GM18498 (cell line): ENCODE measurements around the gene CD1C.
A peak's percentile ranks its signal among the peaks of the same experiment; 100 is the strongest.
"Not testable (repeated sequence)": the region's sequence is repeated elsewhere in the genome, so short reads cannot be mapped to it uniquely, and the experiment has no call there.

ENCODE experiments used
- ATAC-seq: cut with Tn5 transposase; IDR thresholded peaks from one replicate; pipeline ENCODE4 v1.9.1; 2021; ENCODE audit warnings: mild to moderate bottlenecking, moderate library complexity; ENCODE audit not compliant: unreplicated experiment

Gene CD1C

DNA sequence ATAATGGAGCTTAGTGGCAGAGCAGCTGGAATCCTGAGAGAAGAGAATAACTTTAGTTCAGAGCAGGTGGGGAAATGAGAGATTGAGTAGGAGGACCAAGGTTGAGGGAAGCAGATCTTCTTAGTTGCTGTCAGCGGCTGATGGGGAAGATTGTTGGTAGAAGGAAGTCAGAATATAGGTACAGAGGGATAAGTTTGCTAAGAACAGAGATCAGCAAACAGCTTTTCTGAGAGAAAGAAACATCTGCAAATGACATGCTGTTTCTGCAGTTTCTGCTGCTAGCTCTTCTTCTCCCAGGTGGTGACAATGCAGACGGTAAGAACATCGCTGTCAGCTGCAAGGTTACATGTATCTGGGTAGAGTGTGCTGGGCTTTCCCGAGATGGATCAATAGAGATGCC is at the start of gene CD1C:
Gene CD1C (plus strand): TSS at position 113 of the 400 bp plus-strand sequence. CDS start 142 bp downstream, at position 255.
- no peak for ATAC-seq

DNA sequence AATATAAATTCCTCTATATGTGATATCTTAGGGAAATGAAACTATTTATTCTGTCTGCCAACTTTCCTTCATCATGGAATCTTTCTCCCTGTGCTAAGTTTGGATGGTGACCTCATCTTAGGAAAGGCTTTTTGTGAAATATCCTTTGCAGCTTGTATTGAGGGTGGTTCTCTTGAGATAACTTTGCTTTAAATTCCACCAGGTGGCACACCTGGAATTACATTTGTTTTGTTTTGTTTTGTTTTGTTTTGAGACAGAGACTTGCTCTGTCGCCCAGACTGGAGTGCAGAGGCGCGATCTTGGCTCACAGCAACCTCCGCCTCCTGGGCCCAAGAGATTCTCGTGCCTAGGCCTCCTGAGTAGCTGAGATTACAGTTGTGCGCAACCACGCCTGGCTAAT is 43.1 kb upstream of the CD1C start:
- no peak for ATAC-seq

DNA sequence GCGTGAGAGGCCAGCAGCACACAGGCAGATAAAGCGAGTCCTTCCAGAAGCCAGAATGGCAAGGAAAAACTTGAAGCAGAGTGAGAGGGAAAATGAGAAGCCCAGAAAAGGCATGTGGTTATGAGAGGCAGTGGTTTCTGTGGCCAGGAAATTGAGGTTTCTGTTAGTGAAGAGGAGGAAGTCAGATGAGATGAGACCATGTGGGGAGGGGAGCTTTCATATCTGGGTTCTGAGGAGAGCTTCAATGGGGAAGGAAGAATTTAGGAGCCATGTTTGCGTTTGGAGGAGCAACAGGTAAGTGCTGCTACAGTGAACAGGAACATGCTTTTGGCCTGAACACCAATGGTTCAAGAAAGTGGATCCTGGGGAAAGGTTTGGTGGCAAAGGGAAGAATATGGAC is 41.6 kb upstream of the CD1C start:
- ATAC-seq = peak; percentile 75

DNA sequence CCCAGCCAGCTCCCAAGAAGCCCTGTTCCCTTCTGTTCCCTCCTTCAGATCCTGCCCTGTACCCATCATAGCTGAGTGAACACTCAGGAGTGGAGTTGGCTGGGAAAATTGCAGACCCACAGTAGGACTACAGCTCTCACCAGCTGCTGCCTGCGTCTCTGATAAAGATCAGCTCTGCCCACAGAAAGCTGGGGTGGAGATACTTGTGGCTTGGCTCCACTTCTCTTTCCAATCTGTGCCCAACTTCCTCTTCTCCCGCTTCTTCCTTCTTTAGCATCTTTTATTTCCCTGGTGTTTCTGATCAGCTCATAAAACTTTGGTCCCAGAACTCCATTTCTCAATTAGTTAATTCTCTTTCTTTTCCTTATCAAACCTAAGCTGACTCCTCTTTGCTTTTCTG is 41.0 kb upstream of the CD1C start:
- no peak for ATAC-seq

DNA sequence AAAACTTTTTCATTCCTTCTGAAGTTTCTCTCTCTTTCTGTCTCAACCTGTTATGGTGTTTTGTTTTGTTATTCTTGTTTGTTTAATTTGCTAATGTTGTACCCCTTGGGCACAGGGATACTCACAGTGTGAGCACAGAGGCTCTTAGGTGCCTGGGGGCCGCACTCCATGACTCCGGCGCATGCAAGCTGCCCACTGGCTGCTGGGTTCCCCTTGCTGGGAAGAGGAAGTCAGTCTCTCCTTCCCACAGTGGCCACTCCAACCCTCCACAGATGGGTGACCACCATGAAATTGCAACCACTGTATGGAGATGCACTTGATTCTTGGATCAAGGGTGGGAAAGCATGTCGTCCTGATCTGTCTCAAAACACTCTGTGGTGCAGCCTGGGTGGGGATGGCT is 40.1 kb upstream of the CD1C start:
- ATAC-seq = no peak

DNA sequence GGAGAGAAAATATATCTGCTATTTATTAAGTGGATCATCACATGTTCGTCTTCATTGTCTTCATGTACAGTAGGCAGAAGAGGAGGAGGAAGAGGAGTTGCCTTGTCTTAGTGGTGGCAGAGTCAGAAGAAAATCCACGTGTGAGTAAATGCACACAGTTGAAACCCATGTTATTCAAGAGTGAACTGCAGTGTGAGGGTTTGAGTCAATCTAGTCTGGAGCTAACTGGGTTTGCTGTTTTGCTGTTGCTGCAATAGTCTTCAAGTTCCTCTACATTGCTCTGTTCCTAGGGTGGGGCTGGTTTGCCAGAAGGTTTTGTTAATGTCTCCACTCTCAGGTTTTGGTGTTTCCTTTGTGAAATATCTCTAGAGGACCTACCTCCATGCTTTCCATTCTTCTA is 38.6 kb upstream of the CD1C start:
- no peak for ATAC-seq

DNA sequence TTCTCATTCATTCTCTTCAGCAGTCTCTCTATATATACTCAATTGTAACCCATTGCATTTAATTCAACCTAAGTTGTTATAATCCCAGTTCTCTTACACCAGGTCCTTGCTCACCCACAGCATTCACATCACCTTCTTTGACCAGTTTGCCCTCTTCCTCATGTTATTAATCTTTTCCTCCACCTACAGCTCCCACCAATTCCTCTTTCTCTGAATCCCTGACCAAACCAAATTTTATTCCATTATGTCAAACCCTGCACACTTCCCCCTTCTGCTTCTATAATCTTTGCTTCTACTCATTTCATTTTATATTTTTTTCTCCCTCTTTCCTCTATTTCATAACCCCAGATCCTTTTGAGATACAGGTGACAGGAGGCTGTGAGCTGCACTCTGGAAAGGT is 34.1 kb upstream of the CD1C start:
- no peak for ATAC-seq

DNA sequence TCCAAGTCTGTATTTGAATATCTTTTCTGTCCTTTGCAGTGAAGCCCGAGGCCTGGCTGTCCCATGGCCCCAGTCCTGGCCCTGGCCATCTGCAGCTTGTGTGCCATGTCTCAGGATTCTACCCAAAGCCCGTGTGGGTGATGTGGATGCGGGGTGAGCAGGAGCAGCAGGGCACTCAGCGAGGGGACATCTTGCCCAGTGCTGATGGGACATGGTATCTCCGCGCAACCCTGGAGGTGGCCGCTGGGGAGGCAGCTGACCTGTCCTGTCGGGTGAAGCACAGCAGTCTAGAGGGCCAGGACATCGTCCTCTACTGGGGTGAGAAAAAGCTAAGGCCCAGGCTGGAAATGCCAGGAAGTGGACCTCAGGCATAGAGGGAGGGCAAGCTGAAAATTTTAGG is 33.0 kb upstream of the CD1C start:
- not testable (repeated sequence) for ATAC-seq

DNA sequence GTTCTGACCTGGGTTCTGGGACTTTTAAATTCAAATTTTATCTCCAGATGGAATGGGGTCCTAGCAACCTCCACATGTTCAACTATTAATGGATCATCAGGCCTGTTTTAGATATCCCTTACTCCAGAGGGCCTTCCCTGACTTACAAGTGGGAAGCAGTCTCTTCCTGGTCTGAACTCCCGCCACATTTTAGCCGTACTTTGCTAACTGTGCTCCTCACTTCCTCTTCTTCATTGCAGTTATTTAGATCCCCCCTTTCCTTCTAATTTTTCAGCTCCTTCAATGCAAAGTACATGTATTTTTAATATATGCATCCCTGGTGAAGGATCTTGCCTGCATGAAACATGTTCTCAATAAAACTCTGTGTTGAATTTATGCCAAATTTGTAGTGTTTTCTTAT is 31.8 kb upstream of the CD1C start:
- no peak for ATAC-seq

DNA sequence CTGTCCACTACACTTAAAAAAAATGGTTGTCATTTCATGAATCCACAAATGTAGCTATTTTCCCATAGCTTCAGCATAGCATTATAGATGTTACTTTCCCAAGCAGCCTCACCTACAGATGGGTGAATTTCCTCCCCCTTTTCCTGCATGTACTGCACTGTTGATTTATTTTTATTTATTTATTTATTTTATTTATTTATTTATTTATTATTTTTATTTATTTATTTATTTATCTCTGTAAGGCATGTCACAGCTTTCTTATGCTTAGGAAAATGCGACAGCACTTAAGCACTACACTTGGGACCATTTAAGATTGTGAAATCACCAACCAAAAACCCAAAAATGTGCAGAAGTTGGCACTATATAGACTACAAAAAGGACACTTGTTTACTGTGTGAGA is 30.6 kb upstream of the CD1C start:
- no peak for ATAC-seq

DNA sequence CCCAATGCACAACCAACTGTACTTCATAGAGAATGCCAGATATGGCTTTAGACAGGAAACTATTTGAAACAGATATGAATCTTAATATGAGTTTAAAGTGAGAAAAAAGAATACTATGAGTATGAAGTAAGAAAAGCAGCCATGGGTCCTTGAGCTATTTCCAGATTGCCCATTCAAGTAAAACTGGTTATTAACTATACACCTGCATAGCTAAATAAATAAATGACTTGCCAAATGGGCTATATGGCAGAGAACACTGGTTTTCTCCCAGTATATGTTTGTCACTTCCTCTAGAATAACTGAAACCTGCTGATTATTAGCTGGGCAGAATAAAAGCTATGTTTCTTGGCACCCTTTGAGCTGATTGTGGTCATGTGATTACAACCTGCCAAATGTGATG is 17.0 kb upstream of the CD1C start:
- no peak for ATAC-seq

DNA sequence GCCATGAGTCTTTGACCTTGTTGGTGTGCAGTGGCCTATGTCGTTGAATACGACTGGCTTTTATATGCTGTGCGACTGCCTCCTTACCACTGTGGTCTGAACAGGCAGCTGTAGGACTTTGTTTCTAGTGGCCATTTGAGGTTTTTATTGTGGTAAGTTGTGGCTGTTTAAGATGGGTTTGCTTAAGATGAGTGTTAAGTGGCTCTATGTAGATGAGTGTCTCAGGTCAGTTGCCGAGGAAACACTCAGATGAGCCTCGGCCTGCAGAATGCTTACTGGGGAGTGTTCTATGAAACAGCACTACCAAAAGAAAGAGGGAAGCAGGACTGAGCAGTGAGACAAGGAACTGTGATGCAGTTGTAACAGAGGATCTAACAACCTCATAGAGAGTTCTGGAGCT is 14.9 kb upstream of the CD1C start:
- peak; percentile 90 for ATAC-seq

DNA sequence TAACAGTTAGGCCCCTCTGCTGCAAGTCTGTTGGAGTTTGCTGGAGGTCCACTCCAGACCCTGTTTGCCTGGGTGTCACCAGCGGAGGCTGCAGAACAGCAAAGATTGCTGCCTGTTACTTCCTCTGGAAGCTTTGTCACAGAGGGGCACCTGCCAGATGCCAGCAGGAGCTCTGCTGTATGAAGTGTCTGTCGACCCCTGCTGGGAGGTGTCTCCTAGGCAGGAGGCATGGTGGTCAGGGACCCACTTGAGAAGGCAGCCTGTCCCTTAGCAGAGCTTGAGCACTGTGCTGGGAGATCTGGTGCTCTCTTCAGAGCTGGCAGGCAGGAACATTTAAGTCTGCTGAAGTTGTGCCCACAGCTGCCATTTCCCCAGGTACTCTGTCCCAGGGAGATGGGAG is 7.3 kb upstream of the CD1C start:
- not testable (repeated sequence) for ATAC-seq

DNA sequence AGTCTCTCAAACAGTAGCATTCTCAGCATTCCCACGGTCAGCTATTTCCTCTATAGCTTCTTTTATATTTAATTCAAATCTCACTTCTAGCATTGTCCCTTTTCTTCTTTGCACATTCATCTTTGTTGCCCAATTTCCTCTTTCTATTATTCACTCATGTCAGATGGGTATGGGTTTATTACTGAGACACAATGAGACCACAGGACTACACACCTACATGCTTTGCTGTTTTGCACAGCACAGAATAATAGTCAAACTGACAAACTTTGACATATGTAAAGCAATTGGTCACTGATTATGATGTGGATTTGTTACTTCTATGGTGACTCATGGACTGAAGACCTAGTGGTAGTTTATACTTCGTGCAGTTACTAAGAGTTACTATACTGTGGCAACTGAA is 5.8 kb upstream of the CD1C start:
- ATAC-seq = peak; percentile 51

DNA sequence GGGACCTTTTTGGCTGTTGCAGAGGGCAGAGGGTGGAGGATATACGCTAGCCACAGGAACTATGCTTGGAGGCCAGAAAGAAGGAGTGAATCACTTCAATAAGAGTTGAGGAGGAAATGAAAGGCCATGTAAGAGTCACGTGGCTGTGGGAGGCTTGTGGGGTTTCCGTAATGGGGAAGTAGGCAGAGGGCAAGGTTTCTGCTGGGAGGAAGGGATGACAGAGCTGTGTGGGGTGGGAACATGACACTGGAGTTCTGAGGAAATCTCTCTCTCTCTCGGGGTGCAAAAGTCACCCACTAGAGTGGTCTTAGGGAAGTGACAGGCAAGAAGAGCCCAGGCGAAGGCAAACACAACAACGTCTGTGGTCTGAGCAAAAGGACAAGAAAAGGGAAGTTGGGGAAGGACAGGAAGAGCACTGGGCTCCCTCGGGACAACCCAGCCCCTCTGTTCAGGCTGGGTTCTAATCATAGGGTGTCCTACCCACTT is 3.9 kb upstream of the CD1C start:
- peak; percentile 73 for ATAC-seq

DNA sequence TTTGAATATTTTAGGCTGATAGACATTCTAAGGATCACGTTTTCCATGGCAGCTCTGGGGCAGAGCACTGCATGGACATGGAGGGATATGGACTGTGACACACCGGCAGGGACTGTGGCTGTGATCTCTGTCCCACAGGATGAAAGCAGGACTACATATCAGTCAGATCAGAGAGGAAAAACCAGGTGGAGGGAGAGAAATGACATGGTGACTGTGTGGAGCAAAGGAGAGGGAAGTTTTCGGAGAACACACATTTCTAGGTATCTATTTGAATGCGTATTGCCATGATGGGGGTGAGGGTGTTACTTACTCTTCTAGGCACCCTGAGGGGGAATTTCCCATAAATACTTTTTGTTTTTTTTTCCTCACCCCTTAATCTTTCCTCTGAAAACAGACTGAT is 3.2 kb upstream of the CD1C start:
- no peak for ATAC-seq

DNA sequence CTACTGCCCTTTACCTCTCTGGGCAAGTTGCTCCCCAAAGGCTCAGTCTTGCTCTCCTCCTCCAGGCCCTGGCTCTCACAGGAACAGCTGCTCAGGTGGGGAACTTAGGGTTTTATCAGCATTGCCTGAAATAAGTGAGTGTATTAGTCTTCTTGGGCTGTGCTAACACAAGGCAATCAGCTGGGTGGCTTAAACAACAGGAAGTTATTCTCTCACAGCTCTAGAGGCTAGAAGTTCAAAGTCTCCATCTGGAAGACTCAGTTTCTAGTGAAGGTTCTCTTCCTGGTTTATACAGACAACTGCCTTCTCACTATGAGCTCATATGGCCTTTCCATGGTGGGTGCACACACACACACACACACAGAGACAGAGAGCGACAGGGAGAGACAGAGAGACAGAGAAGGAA is 2.8 kb upstream of the CD1C start:
- ATAC-seq = no peak

DNA sequence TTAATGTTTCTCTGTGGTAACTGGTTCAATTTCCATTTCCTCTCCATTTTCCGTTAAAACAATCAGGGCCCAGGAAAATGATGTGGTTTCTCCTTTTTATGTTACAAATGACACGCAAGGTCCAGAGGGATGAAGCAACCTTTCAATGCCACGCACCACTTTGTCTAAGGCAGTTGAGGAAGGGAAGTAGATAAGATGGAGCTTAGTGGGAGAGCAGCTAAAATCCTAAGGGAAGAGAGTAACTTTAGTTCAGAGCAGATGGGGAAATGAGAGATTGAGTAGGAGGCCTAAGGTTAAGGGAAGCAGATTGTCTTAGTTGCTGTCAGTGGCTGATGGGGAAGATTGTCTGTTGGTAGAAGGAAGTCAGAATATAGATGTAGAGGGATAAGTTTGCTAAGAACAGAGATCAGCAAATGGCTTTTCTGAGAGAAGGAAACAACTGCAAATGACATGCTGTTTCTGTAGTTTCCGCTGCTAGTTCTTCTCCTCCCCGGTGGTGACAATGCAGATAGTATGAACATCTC is 660 bp downstream of the CD1C start:
- no peak for ATAC-seq

DNA sequence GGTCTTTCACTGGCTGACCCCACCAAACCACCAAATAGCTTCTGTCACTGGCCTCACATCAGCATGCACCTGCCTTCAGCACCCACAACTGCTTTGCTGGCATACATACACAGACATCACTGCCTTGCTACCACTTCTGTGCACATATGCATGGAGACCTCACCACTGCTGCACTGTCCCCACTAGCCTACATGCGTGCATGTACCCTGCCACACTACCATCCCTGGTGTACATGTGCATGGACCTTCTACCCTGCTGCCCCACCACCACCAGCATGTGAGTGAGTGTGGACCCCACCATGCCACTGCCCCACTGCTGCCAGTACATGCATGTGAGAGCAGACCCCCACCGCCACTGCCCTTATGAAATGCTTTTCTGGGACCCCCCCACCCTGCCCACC is 6.1 kb downstream of the CD1C start:
- ATAC-seq = no peak

DNA sequence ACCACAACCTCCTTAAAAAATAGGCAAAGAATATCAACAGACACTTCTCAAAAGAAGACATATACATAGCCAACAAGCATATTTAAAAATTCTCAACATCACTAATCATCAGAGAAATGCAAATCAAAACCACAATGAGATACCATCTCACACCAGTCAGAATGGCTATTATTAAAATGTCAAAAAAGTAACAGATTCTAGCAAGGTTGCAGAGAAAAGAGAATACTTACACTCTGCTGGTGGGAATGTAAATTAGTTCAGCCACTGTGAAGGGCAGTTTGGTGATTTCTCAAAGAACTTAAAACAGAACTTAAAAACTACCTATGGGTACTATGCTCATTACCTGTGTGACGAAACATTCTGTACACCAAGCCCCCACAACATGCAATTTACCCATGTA is 20.9 kb downstream of the CD1C start:
- ATAC-seq = peak; percentile 70

DNA sequence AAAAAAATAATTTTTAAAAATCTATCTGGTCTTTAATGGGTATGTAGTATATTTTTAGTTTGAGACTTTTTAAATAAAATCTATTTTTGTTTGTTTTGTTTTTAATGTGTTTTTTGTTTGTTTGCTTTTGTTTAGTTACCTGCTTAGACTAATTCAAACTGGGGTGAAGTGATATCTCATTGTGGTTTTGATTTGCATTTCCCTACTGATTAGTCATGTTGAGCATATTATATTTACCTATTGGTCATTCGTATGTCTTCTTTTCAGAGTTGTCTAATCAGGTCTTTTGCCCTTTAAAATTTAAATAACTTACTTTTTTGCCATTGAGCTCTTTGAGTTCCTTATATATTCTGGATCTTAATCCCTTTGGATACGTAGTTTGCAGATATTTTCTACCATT is 21.3 kb downstream of the CD1C start:
- no peak for ATAC-seq

DNA sequence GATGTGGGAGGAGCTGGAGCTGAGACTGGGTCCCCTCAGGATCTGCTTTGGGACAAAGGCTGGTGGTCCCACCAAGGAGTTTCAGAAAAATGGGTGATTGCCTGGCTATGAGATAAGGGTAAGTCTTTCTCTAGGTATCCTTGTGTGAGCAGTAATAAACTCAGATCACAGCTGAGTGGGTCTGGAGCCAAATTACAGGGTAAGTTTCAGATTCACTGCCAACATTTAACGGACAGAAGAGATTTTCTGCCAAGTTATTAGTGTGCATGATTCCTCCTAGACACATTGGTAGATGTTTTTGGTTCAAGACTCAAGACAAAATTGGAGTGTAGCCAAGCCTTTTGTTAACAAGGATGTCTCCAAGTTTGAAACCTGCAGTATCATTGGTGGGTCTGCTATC is 34.1 kb downstream of the CD1C start:
- no peak for ATAC-seq

DNA sequence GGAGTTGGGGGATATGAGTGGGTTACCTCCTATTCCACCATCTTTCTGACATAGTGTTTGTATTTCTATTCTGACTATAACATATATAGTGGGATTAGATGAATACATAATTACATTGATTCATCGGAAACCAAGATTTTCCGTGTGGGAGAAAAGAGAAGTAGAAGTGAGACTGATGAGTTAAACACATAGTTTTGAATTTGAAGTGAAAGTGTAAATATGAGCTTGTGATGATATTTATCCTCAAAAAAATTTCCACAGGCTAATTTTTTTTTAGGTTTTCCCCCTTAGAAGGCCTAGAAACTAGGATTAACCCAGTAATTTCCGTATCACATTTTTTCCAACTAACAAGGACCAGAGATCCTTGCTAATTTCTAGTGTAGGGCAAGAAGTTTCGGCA is 34.7 kb downstream of the CD1C start:
- no peak for ATAC-seq

DNA sequence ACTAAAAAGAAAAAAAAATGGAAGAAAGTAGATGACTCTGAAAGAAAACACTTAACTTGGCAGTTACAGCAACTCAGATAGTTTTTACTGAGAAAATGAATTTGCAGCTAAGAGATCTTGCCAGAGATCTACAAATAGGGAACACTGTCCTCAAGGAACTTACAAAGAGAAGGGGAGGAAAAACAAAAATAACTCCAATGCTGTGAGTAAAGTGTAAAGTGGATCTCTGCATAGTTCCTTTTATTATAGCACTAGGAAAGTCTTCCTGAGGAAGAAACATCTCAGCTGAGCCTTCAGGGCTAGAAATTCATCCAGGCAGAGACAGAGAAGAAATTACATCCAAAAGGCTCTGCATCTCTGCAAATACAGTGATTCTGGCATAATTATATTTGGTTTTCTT is 37.8 kb downstream of the CD1C start:
- no peak for ATAC-seq
